ENCODE results near the gene GABBR2. TPM values are rescaled to one million over a fixed set of nuclear protein-coding genes. Genes with fewer than 3 reads are reported as not detected.
"Not testable (repeated sequence)": the region's sequence is repeated elsewhere in the genome, so short reads cannot be mapped to it uniquely, and the experiment has no call there.

GABBR2 gene
- total RNA-seq, 2 donors from 2014 or later = 1.2 to 1.3 TPM

GRCh38 chr9:98502976-98503325 is 205.8 kb downstream of the GABBR2 start:
- TF ChIP-seq, protein P1, sequence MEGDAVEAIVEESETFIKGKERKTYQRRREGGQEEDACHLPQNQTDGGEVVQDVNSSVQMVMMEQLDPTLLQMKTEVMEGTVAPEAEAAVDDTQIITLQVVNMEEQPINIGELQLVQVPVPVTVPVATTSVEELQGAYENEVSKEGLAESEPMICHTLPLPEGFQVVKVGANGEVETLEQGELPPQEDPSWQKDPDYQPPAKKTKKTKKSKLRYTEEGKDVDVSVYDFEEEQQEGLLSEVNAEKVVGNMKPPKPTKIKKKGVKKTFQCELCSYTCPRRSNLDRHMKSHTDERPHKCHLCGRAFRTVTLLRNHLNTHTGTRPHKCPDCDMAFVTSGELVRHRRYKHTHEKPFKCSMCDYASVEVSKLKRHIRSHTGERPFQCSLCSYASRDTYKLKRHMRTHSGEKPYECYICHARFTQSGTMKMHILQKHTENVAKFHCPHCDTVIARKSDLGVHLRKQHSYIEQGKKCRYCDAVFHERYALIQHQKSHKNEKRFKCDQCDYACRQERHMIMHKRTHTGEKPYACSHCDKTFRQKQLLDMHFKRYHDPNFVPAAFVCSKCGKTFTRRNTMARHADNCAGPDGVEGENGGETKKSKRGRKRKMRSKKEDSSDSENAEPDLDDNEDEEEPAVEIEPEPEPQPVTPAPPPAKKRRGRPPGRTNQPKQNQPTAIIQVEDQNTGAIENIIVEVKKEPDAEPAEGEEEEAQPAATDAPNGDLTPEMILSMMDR (conservative IDR thresholded peaks at IDR 0.05) = no peak
- Histone ChIP-seq H3K9ac (ENCODE audit: extremely low read depth, low read length, poor library complexity, severe bottlenecking) (no peak overlapping the region), H3K4me3 (ENCODE audit: low read length) (no peak overlapping the region), H3K9me3 (ENCODE audit: control insufficient read depth, low read length) (peaks cover 13% of the 10 kb centered on the region), H3K27ac (ENCODE audit: low read depth, low read length) (no peak overlapping the region), H3K27me3 (ENCODE audit: control insufficient read depth, insufficient read depth, low read length, poor library complexity, severe bottlenecking) (no peaks in the 10 kb centered on the region), H3K4me1 (ENCODE audit: control insufficient read depth, insufficient read depth, low read length) (no peaks in the 10 kb centered on the region), H3K36me3 (ENCODE audit: control insufficient read depth, insufficient read depth, low read length) (no peaks in the 10 kb centered on the region)
- no peak overlapping the region for H3K4me3 Mint-ChIP-seq
- peak; percentile 82 for DNase-seq
- peak overlapping the region; percentile 59 for H3K27ac Mint-ChIP-seq
- H3K4me1 Mint-ChIP-seq = peaks cover 33% of the 10 kb centered on the region
- 59 to 61% methylated on average over 5 of the region's 5 CpGs for WGBS, 2 experiments (ENCODE audit: insufficient coverage in 1 of 2, insufficient read length in 1 of 2)
- no peaks in the 10 kb centered on the region for H3K36me3 Mint-ChIP-seq (ENCODE audit: low read depth)
- H3K9me3 Mint-ChIP-seq = peaks cover 14% of the 10 kb centered on the region
- peaks cover under 1% of the 10 kb centered on the region for H3K27me3 Mint-ChIP-seq (ENCODE audit: insufficient read depth)

DNA sequence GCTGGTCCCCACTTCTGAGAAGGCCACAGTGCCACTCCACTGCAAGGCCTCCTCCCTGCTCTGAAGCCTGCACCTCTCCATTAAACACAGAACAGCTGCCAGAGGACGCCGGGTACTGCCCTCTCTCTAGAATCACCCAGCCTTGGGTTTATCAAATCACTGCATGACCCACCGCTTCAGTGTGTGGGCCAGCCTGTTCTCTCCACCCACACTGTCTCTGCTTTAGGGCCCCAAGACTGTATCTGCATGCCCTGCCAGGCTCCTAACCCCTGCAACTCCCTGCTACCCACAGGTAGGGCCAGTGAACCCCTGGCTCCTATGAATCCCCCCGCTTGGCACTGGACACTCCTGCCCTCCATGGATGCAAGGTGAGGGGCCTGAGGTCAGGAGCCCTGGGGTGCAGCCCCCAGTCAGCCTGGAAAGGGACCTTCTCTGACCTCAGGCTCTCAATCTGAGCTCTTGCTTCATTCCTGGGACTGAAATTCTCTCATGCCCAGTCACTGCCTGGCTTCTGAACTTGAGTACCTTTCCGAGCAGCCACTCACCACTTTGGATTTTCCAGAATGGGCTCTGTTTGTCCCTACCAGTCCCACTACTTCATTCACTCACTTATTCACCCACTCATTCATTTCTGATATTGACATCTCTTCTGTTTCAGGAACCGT is 206.3 kb downstream of the GABBR2 start:
- peak overlapping the region; percentile 59 for H3K27ac Mint-ChIP-seq
- Histone ChIP-seq H3K27me3 (ENCODE audit: control insufficient read depth, insufficient read depth, low read length, poor library complexity, severe bottlenecking) (no peaks in the 10 kb centered on the region), H3K4me1 (ENCODE audit: control insufficient read depth, insufficient read depth, low read length) (no peaks in the 10 kb centered on the region), H3K9ac (ENCODE audit: extremely low read depth, low read length, poor library complexity, severe bottlenecking) (no peak overlapping the region), H3K36me3 (ENCODE audit: control insufficient read depth, insufficient read depth, low read length) (no peaks in the 10 kb centered on the region), H3K4me3 (ENCODE audit: low read length) (no peak overlapping the region), H3K9me3 (ENCODE audit: control insufficient read depth, low read length) (peaks cover 8% of the 10 kb centered on the region), H3K27ac (ENCODE audit: low read depth, low read length) (no peak overlapping the region)
- H3K4me1 Mint-ChIP-seq = peaks cover 33% of the 10 kb centered on the region
- 87 to 92% methylated on average over 4 to 6 of the region's 6 CpGs for WGBS, 2 experiments (ENCODE audit: insufficient coverage in 1 of 2, insufficient read length in 1 of 2)
- no peaks in the 10 kb centered on the region for H3K36me3 Mint-ChIP-seq (ENCODE audit: low read depth)
- peaks cover 2% of the 10 kb centered on the region for H3K27me3 Mint-ChIP-seq (ENCODE audit: insufficient read depth)
- peaks cover 9% of the 10 kb centered on the region for H3K9me3 Mint-ChIP-seq
- peak; percentile 44 for DNase-seq
- TF ChIP-seq, protein P1 (conservative IDR thresholded peaks at IDR 0.05) = no peak
- H3K4me3 Mint-ChIP-seq = no peak overlapping the region

DNA sequence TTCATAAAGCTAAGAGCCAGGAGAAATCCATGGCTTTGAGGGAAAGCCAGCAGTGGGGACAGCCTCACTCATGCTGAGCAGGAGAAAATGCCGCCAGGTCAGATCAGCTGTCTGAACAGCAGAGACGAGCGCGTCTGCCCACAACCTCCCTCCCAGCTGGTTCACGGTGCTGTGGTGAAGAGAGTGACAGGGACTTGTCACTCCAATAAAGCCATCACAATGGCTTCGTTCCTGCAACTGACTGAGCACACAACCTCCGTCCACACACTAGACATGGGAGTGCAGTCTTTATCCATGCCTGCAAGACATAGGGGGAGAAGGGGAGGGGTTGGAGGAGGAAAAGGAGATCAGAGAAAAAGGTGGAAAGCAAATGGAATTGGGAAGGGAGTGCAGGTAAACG is 206.9 kb downstream of the GABBR2 start:
- peak; percentile 45 for DNase-seq
- TF ChIP-seq, protein P1 (conservative IDR thresholded peaks at IDR 0.05) = no peak
- 91% methylated on average over 8 of the region's 8 CpGs; no CpG with 5 or more reads in 1 of the 2 experiments for WGBS, 2 experiments (ENCODE audit: insufficient coverage in 1 of 2, insufficient read length in 1 of 2)
- H3K9me3 Mint-ChIP-seq = peaks cover 3% of the 10 kb centered on the region
- H3K4me1 Mint-ChIP-seq = peaks cover 33% of the 10 kb centered on the region
- H3K4me3 Mint-ChIP-seq = no peak overlapping the region
- peaks cover 2% of the 10 kb centered on the region for H3K27me3 Mint-ChIP-seq (ENCODE audit: insufficient read depth)
- Histone ChIP-seq H3K27ac (ENCODE audit: low read depth, low read length) (no peak overlapping the region), H3K4me1 (ENCODE audit: control insufficient read depth, insufficient read depth, low read length) (no peaks in the 10 kb centered on the region), H3K36me3 (ENCODE audit: control insufficient read depth, insufficient read depth, low read length) (no peaks in the 10 kb centered on the region), H3K27me3 (ENCODE audit: control insufficient read depth, insufficient read depth, low read length, poor library complexity, severe bottlenecking) (no peaks in the 10 kb centered on the region), H3K9ac (ENCODE audit: extremely low read depth, low read length, poor library complexity, severe bottlenecking) (no peak overlapping the region), H3K9me3 (ENCODE audit: control insufficient read depth, low read length) (peaks cover 2% of the 10 kb centered on the region), H3K4me3 (ENCODE audit: low read length) (no peak overlapping the region)
- H3K36me3 Mint-ChIP-seq (ENCODE audit: low read depth) = no peaks in the 10 kb centered on the region
- H3K27ac Mint-ChIP-seq = no peak overlapping the region

DNA sequence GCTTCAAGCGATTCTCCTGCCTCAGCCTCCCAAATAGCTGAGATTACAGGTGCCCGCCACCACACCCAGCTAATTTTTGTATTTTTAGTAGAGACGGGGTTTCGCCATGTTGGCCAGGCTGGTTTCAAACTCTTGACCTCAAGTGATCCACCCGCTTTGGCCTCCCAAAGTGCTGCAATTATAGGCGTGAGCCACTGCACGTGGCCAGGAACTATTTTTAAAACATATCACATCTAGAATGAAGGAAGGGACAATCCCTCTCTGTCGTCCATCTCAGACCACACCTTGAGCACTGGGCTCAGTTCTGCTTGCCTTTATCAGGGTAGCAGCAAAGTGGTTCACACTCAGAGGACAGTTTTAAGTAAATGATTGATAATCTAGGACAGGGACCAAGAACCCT is 207.5 kb downstream of the GABBR2 start:
- not testable (repeated sequence) for H3K9ac ChIP-seq (ENCODE audit: extremely low read depth, low read length, poor library complexity, severe bottlenecking); H3K4me1 ChIP-seq (ENCODE audit: control insufficient read depth, insufficient read depth, low read length); H3K4me3 Mint-ChIP-seq; DNase-seq; H3K27me3 Mint-ChIP-seq (ENCODE audit: insufficient read depth); H3K9me3 Mint-ChIP-seq; H3K4me3 ChIP-seq (ENCODE audit: low read length); H3K36me3 ChIP-seq (ENCODE audit: control insufficient read depth, insufficient read depth, low read length); H3K27me3 ChIP-seq (ENCODE audit: control insufficient read depth, insufficient read depth, low read length, poor library complexity, severe bottlenecking); H3K36me3 Mint-ChIP-seq (ENCODE audit: low read depth); H3K27ac ChIP-seq (ENCODE audit: low read depth, low read length); H3K27ac Mint-ChIP-seq; H3K9me3 ChIP-seq (ENCODE audit: control insufficient read depth, low read length)
- 92 to 97% methylated on average over 2 to 8 of the region's 8 CpGs for WGBS, 2 experiments (ENCODE audit: insufficient coverage in 1 of 2, insufficient read length in 1 of 2)
- peaks cover 33% of the 10 kb centered on the region for H3K4me1 Mint-ChIP-seq
